Measurements from ENCODE around the gene ZNF273. TPM values are rescaled to one million over a fixed set of nuclear protein-coding genes. Genes with fewer than 3 reads are reported as not detected.
"Not testable (repeated sequence)": the region's sequence is repeated elsewhere in the genome, so short reads cannot be mapped to it uniquely, and the experiment has no call there.

ZNF273 gene
- total RNA-seq, 4 donors from 2014 or later = 2.7 to 8.3 (median 3.4) TPM

DNA sequence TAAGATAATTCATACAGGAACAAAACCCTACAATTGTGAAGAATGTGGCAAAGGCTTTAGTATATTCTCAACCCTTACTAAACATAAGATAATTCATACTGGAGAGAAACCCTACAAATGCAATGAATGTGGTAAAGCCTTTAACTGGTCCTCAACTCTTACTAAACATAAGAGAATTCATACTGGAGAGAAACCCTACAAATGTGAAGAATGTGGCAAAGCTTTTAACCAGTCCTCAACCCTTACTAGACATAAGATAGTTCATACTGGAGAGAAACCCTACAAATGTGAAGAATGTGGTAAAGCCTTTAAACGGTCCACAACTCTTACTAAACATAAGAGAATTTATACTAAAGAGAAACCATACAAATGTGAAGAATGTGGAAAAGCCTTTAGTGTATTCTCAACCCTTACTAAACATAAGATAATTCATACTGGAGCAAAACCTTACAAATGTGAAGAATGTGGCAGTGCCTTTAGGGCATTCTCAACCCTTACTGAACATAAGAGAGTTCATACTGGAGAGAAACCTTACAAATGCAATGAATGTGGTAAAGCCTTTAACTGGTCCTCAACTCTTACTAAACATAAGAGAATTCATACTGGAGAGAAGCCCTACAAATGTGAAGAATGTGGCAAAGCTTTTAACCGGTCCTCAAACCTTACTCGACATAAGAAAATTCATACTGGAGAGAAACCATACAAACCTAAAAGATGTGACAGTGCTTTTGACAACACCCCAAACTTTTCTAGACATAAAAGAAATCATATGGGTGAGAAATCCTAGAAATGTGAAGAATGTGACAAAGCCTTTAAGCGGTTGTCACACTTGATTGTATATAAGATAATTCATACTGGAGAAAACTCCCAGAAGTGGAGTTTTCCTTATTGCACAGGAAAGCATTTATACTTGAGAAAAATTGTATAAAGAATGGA is 25.4 kb downstream of the ZNF273 start:
- H3K4me3 ChIP-seq; H3K4me1 ChIP-seq; intact Hi-C loops (cut with DNase I); H3K27me3 ChIP-seq; DNase-seq (ENCODE audit: extremely low spot score); H3K27ac ChIP-seq (replicated peaks in 1 of 4): not testable (repeated sequence)
- WGBS = 96% methylated on average over 4 of the region's 4 CpGs
- Histone ChIP-seq H3K9me3 (peaks cover 0 to 14% (median 4%) of the 10 kb centered on the region in 4 donors), H3K36me3 (peaks cover 16 to 33% (median 24%) of the 10 kb centered on the region in 4 donors)

DNA sequence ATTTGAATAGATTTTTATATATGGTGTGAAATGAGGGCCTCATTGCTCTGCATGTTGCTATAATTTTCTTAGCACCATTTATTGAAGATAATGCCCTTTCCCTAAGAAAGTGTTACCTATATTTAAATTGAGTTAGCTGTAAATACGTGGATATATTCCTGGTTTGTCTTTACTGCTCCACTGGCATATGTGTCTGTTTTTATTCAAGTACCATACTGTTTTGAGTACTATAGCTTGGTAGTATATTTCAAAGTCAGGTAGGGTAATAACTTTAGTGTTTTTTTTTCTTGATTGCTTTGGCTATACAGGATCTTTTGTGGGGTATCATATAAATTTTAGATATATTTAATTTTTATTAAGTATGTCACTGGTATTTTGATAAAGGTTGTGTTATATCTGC is 31.4 kb downstream of the ZNF273 start:
- intact Hi-C loops (cut with DNase I) = no loop called here
- TF ChIP-seq POLR2A (IDR thresholded peaks at IDR 0.05; ENCODE audit: low read depth) (no peak), EP300 (IDR thresholded peaks at IDR 0.05) (no peak), POLR2AphosphoS5 (IDR thresholded peaks at IDR 0.05) (no peak)
- TF ChIP-seq, protein P1, sequence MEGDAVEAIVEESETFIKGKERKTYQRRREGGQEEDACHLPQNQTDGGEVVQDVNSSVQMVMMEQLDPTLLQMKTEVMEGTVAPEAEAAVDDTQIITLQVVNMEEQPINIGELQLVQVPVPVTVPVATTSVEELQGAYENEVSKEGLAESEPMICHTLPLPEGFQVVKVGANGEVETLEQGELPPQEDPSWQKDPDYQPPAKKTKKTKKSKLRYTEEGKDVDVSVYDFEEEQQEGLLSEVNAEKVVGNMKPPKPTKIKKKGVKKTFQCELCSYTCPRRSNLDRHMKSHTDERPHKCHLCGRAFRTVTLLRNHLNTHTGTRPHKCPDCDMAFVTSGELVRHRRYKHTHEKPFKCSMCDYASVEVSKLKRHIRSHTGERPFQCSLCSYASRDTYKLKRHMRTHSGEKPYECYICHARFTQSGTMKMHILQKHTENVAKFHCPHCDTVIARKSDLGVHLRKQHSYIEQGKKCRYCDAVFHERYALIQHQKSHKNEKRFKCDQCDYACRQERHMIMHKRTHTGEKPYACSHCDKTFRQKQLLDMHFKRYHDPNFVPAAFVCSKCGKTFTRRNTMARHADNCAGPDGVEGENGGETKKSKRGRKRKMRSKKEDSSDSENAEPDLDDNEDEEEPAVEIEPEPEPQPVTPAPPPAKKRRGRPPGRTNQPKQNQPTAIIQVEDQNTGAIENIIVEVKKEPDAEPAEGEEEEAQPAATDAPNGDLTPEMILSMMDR (IDR thresholded peaks at IDR 0.05) = no peak
- 95% methylated on average over 1 of the region's 1 CpG for WGBS
- no peaks in the 10 kb centered on the region for H3K4me1 ChIP-seq
- H3K4me3 ChIP-seq = no peak overlapping the region
- peaks cover 0 to 6% (median 2%) of the 10 kb centered on the region in 4 donors for H3K9me3 ChIP-seq
- H3K36me3 ChIP-seq = no peaks in the 10 kb centered on the region
- no peak for DNase-seq (ENCODE audit: extremely low spot score)
- no peak overlapping the region for H3K27ac ChIP-seq (replicated peaks in 1 of 4)
- no peaks in the 10 kb centered on the region for H3K27me3 ChIP-seq

DNA sequence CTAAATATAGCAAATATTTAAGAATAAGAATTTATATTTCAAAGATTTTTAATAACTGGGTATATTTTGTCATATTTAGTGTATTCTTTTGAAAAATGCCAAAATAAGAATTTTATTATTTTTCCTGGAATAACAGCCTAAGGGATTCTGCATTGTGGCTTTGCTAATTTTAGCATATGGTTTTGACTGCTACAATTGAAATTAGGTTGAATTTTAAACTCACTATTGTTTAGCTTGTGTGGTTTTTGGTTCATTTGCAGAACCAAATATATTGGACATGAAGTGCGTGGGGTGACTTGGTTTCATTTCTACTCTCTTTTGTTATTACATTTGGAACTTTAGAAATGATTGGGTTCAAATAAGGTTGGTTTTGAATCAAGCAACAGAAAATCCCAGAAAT is 35.5 kb downstream of the ZNF273 start:
- DNase-seq (ENCODE audit: extremely low spot score) = no peak
- intact Hi-C loops (cut with DNase I) = no loop called here
- no peak overlapping the region for H3K4me3 ChIP-seq
- peaks cover 0 to 6% (median 2%) of the 10 kb centered on the region in 4 donors for H3K9me3 ChIP-seq
- no peaks in the 10 kb centered on the region for H3K4me1 ChIP-seq
- TF ChIP-seq POLR2AphosphoS5 (IDR thresholded peaks at IDR 0.05) = no peak
- TF ChIP-seq, protein P1 (IDR thresholded peaks at IDR 0.05) = no peak
- no peak for TF ChIP-seq POLR2A (IDR thresholded peaks at IDR 0.05; ENCODE audit: low read depth)
- TF ChIP-seq EP300 (IDR thresholded peaks at IDR 0.05) = no peak
- H3K27me3 ChIP-seq = peaks cover 0 to 4% (median 0%) of the 10 kb centered on the region in 4 donors
- no peak overlapping the region for H3K27ac ChIP-seq (replicated peaks in 1 of 4)
- H3K36me3 ChIP-seq = no peaks in the 10 kb centered on the region
- WGBS = 95% methylated on average over 1 of the region's 1 CpG

DNA sequence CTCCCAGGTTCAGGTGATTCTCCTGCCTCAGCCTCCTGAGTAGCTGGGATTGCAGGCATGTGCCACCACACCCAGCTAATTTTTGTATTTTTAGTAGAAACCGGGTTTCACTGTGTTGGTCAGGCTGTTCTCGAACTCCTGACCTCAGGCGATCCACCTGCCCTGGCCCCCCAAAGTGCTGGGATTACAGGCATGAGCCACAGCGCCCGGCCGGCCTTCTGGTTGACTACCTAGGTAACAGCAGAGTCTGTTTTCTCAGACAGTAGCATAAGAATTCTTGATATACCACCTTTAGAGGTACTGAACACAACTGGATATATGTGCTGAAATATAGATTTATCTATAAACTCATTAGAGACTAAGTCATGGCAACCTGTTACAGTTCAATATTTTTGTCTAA is 36.9 kb downstream of the ZNF273 start:
- H3K4me3 ChIP-seq; intact Hi-C loops (cut with DNase I); H3K9me3 ChIP-seq; H3K27ac ChIP-seq (replicated peaks in 1 of 4); H3K27me3 ChIP-seq; H3K4me1 ChIP-seq; H3K36me3 ChIP-seq; DNase-seq (ENCODE audit: extremely low spot score): not testable (repeated sequence)
- 96% methylated on average over 6 of the region's 6 CpGs for WGBS

DNA sequence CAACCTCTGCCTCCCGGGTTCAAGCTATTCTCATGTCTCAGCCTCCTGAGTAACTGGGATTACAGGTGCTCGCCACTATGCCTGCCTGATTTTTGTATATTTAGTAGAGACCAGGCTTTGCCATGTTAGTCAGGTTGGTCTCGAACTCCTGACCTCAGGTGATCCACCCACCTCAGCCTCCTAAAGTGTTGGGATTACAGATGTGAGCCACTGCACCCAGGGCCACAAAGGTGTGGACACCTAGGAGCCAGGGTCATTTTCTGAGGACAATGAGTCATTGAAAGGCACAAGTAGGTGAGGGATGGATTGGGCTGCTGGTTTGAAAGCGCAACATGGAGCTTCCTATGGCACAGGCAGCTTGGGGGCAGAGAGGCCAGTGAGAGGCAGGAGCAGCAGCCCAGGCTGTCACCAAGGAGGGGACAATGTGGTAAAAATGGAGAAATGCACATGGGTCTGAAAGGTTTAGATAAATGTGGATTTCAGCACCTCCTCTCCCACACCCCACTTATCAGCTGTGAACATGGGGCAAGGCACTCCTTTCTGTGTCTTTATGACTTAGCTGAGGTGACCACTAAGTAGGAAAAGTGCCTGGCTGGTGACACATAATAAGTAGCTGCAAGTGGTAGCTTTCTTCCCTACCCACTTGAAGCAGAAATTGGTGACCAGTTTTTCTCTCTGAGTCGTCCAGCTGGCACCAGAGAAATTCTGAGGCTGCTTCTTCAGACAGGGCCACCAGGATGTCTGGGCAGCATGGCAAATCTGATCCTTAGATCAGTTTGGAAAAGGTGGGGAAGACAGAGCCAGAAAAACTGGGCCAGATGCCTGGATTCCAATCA is 41.8 kb downstream of the ZNF273 start:
- H3K4me3 ChIP-seq; DNase-seq (ENCODE audit: extremely low spot score); H3K27ac ChIP-seq (replicated peaks in 1 of 4); H3K9me3 ChIP-seq; intact Hi-C loops (cut with DNase I); H3K36me3 ChIP-seq: not testable (repeated sequence)
- 87% methylated on average over 5 of the region's 5 CpGs for WGBS
- Histone ChIP-seq H3K4me1 (peaks cover 9 to 14% (median 12%) of the 10 kb centered on the region in 4 donors), H3K27me3 (peaks cover 0 to 40% (median 17%) of the 10 kb centered on the region in 4 donors)

DNA sequence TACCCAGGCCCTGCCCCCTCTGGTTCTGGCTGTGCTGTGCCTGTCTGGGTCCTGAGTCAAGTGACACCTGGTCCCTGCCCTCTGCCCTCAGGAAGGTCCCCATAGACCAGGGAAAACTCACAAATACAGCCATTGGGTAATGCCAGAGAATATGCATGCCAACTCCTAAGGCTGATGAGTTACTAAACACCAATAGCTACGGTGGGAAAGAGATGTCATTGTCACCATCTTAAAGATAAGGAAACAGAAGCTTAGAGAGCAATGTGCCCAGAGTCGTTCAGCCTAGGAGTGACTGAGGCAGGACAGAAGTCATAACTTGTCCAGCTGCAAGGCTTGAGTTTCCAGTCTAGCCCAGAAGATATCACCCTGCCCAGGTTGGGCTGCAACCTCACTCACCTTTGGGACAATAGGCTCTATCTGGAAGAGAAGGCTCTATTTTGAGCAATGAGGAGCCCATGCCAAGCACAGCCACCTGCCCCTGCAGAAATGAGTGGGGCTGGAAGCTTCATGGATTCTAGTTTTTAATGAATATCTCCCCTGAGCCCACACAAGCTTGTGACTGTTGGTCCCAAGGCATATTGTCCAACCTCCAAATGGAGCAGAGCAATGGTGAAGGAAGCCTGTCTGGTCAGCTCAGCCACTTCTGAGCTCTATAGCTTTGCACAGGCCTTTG is 42.6 kb downstream of the ZNF273 start:
- no peak for TF ChIP-seq EP300 (IDR thresholded peaks at IDR 0.05)
- TF ChIP-seq, protein P1 (IDR thresholded peaks at IDR 0.05) = no peak
- TF ChIP-seq POLR2AphosphoS5 (IDR thresholded peaks at IDR 0.05) = no peak
- TF ChIP-seq POLR2A (IDR thresholded peaks at IDR 0.05; ENCODE audit: low read depth) = no peak
- 53% methylated on average over 2 of the region's 2 CpGs for WGBS
- Histone ChIP-seq H3K27me3 (peaks cover 0 to 40% (median 17%) of the 10 kb centered on the region in 4 donors), H3K4me3 (no peak overlapping the region), H3K4me1 (peaks cover 9 to 14% (median 12%) of the 10 kb centered on the region in 4 donors), H3K36me3 (no peaks in the 10 kb centered on the region), H3K9me3 (no peaks in the 10 kb centered on the region), H3K27ac (replicated peaks in 1 of 4) (no peak overlapping the region)
- intact Hi-C loops (cut with DNase I) = no loop called here
- no peak for DNase-seq (ENCODE audit: extremely low spot score)
